HCT116 (cell line): ENCODE data around the gene BCL7A. TPM values are rescaled to one million over a fixed set of nuclear protein-coding genes. Genes with fewer than 3 reads are reported as not detected.
A peak's percentile ranks its signal among the peaks of the same experiment; 100 is the strongest.

Source experiments
- ATAC-seq: fragments of 200-7000 bp; cut with Tn5 transposase; 2 replicates; pipeline ENCODE4 v1.9.1; 2020; ENCODE audit warnings: mild to moderate bottlenecking, moderate library complexity
- BruUV-seq: library from RNA; stranded (reverse); fragments of 400-500 nt; replicated peaks from 2 replicates; lab custom pipeline; 2021; lab: Mats Ljungman, UMichigan
- CTCF ChIA-PET: fragments of 300-600 bp; sonication (Branson Sonifier 250); formaldehyde crosslinking; loops from one replicate; lab custom pipeline; 2021; ENCODE audit warnings: antibody characterized with exemption; lab: Charles Lee
- POLR2A ChIA-PET: fragments of 300-600, 350-600 bp; sonication (Branson Sonifier 250); formaldehyde crosslinking; loops from one replicate; lab custom pipeline; 2021; ENCODE audit warnings: antibody characterized with exemption; lab: Charles Lee
- RAD21 ChIA-PET, 2 experiments: fragments of 300-600 bp; sonication (Branson Sonifier 250); formaldehyde crosslinking; loops; one replicate each; lab custom pipeline; 2023; ENCODE audit warnings: low total read pairs in 2 of 2; ENCODE audit not compliant: uncharacterized antibody in 2 of 2, unreplicated experiment in 2 of 2, low non-redundant PET in 1 of 2; lab: Charles Lee
- DNase-seq: peaks from one replicate; pipeline ENCODE4 v3.0.0-alpha.2; 2010; ENCODE audit warnings: low read depth, low spot score
- H2AFZ ChIP-seq: fragments of 200-600 bp; shearing (Covaris generic), sonication (generic); 2 replicates; pipeline ENCODE4 v1.6.1; 2017; ENCODE audit warnings: low read depth, mixed run types, mixed read lengths, antibody characterized with exemption, low read length; ENCODE audit not compliant: poor library complexity, severe bottlenecking
- H3K27ac ChIP-seq: 2 replicates; pipeline ENCODE4 v1.5.1; 2012; ENCODE audit warnings: low read depth, low read length
- H3K27me3 ChIP-seq: fragments of 200-600 bp; sonication (generic); 2 replicates; pipeline ENCODE4 v1.6.1; 2016; ENCODE audit warnings: mixed run types, low read length, mixed read lengths; ENCODE audit not compliant: insufficient read depth
- H3K36me3 ChIP-seq, 2 experiments: fragments of 200-500 bp in 1 of 2; fragments of 200-600 bp in 1 of 2; sonication (Bioruptor generic) in 1 of 2; sonication (generic) in 1 of 2; 2 replicates each; pipeline versions ENCODE4 v1.5.1 to v1.6.1; 2014 to 2016; ENCODE audit warnings: low read length in 2 of 2, inconsistent platforms in 1 of 2, mixed read lengths in 1 of 2, mixed run types in 1 of 2; ENCODE audit not compliant: insufficient read depth in 2 of 2, control insufficient read depth in 1 of 2
- H3K4me1 ChIP-seq, 2 experiments: fragments of 200-600 bp in 1 of 2; sonication (generic) in 1 of 2; 2 replicates each; pipeline versions ENCODE4 v1.5.1 to v1.6.1; 2012 to 2017; ENCODE audit warnings: low read length in 2 of 2, inconsistent platforms in 1 of 2, mild to moderate bottlenecking in 1 of 2, mixed read lengths in 1 of 2, mixed run types in 1 of 2, moderate library complexity in 1 of 2; ENCODE audit not compliant: insufficient read depth in 2 of 2, control insufficient read depth in 1 of 2
- H3K4me2 ChIP-seq: fragments of 200-600 bp; sonication (generic); 2 replicates; pipeline ENCODE4 v1.6.1; 2017; ENCODE audit warnings: mixed run types, low read length, mixed read lengths
- H3K4me3 ChIP-seq, 2 experiments: fragments of 200-600 bp in 1 of 2; sonication (generic) in 1 of 2; replicated peaks in 1 of 2; 2 replicates each; pipeline ENCODE4 v1.5.1; 2011 to 2016; ENCODE audit warnings: low read length in 2 of 2, control low read depth in 1 of 2, low read depth in 1 of 2, mild to moderate bottlenecking in 1 of 2, mixed read lengths in 1 of 2, mixed run types in 1 of 2
- H3K79me2 ChIP-seq: fragments of 200-600 bp; sonication (generic); 2 replicates; pipeline ENCODE4 v1.6.1; 2017; ENCODE audit warnings: mild to moderate bottlenecking, mixed run types, low read length, moderate library complexity, mixed read lengths; ENCODE audit not compliant: insufficient read depth
- H3K9ac ChIP-seq: fragments of 200-600 bp; sonication (generic); 2 replicates; pipeline ENCODE4 v1.6.1; 2016; ENCODE audit warnings: low read length, mixed read lengths
- H3K9me2 ChIP-seq: fragments of 200-600 bp; sonication (generic), shearing (Covaris generic); 2 replicates; pipeline ENCODE4 v1.6.1; 2017; ENCODE audit warnings: mixed run types, mild to moderate bottlenecking, moderate library complexity; ENCODE audit not compliant: insufficient read depth
- H3K9me3 ChIP-seq, 2 experiments: fragments of 200-500 bp in 1 of 2; fragments of 200-600 bp in 1 of 2; sonication (Bioruptor generic) in 1 of 2; sonication (generic) in 1 of 2; 2 replicates each; pipeline ENCODE4 v1.6.1; 2014 to 2017; ENCODE audit warnings: low read length in 2 of 2, mixed read lengths in 2 of 2, inconsistent platforms in 1 of 2, low read depth in 1 of 2, mild to moderate bottlenecking in 1 of 2, mixed run types in 1 of 2, moderate library complexity in 1 of 2; ENCODE audit not compliant: control insufficient read depth in 1 of 2, insufficient read depth in 1 of 2
- H4K20me1 ChIP-seq: fragments of 200-600 bp; sonication (generic), shearing (Covaris generic); 2 replicates; pipeline ENCODE4 v1.6.1; 2017; ENCODE audit warnings: mixed run types, mild to moderate bottlenecking, moderate library complexity; ENCODE audit not compliant: insufficient read depth
- CBX3 ChIP-seq: IDR thresholded peaks from 2 replicates; pipeline ENCODE4 v1.6.1; 2012; ENCODE audit warnings: low read depth
- ELF1 ChIP-seq: IDR thresholded peaks from 2 replicates; pipeline ENCODE4 v1.6.1; 2012; ENCODE audit warnings: low read depth, borderline replicate concordance
- EZH2 ChIP-seq: fragments of 200-600 bp; sonication (generic); IDR thresholded peaks from 2 replicates; pipeline ENCODE4 v1.6.1; 2017; ENCODE audit warnings: antibody characterized with exemption, mixed run types
- FOSL1 ChIP-seq: IDR thresholded peaks from 2 replicates; pipeline ENCODE4 v1.6.1; 2012; ENCODE audit warnings: low read depth
- MAX ChIP-seq: IDR thresholded peaks from 2 replicates; pipeline ENCODE4 v1.6.1; 2012
- POLR2A ChIP-seq: IDR thresholded peaks from 2 replicates; pipeline ENCODE4 v1.7.0; 2011; ENCODE audit warnings: borderline replicate concordance; ENCODE audit not compliant: insufficient read depth, insufficient read length; ENCODE audit errors: extremely low read depth
- RAD21 ChIP-seq: IDR thresholded peaks from 2 replicates; pipeline ENCODE4 v1.6.1; 2012; ENCODE audit warnings: low read depth, mild to moderate bottlenecking
- REST ChIP-seq: IDR thresholded peaks from 2 replicates; pipeline ENCODE4 v1.6.1; 2012; ENCODE audit warnings: low read depth
- SIN3A ChIP-seq: IDR thresholded peaks from 2 replicates; pipeline ENCODE4 v1.6.1; 2012; ENCODE audit warnings: low read depth
- SP1 ChIP-seq: IDR thresholded peaks from 2 replicates; pipeline ENCODE4 v1.6.1; 2012; ENCODE audit warnings: low read depth
- TCF7L2 ChIP-seq: IDR thresholded peaks from 2 replicates; pipeline ENCODE4 v1.7.0; 2011; ENCODE audit warnings: borderline replicate concordance, inconsistent platforms; ENCODE audit not compliant: insufficient read depth, insufficient read length; ENCODE audit errors: extremely low read depth
- YY1 ChIP-seq: IDR thresholded peaks from 2 replicates; pipeline ENCODE4 v1.6.1; 2011; ENCODE audit warnings: low read length, low read depth, moderate library complexity, mild to moderate bottlenecking; ENCODE audit not compliant: insufficient replicate concordance; ENCODE audit errors: extremely low read depth
- ZFX ChIP-seq: fragments of 450-650 bp; IDR thresholded peaks from 2 replicates; pipeline ENCODE4 v1.6.1; 2017
- ZNF274 ChIP-seq: fragments of 200-500 bp; sonication (Bioruptor generic); IDR thresholded peaks from 2 replicates; pipeline ENCODE4 v1.6.1; 2014; ENCODE audit warnings: mild to moderate bottlenecking, low read depth, low read length, inconsistent platforms
- intact Hi-C: fragments of 100-400 bp; cut with micrococcal nuclease; formaldehyde crosslinking; loops from 2 replicates; pipeline ENCODE4 v1.10.0; 2022
- total RNA-seq: library from RNA; stranded (reverse); gene quantifications from one replicate; pipeline ENCODE4 v1.2.1, GENCODE V29; 2021; ENCODE audit not compliant: unreplicated experiment

The BCL7A gene
- total RNA-seq, 1 experiment from 2014 or later, result 14.2 TPM

GRCh38 chr12:122022393-122023338 lies 982 bp downstream of the BCL7A start:
- no peak for DNase-seq
- no peak for TF ChIP-seq SP1
- TF ChIP-seq ZFX, result peak; percentile 49; the same call in 1 of the 2 replicates
- TF ChIP-seq, all 23 proteins: peak for 1
- Histone ChIP-seq H3K4me1 (peaks cover 17 to 27% of the 10 kb centered on the region in 2 experiments), H3K9ac (peak overlapping the region; percentile 82), H4K20me1 (no peaks in the 10 kb centered on the region), H3K27me3 (no peaks in the 10 kb centered on the region), H3K9me2 (no peaks in the 10 kb centered on the region), H3K4me2 (peak overlapping the region; percentile 97), H3K79me2 (peaks cover 38% of the 10 kb centered on the region), H3K9me3 (0 out of 4 replicates have a peak, but pooled peaks cover 0 to 6% of the 10 kb centered on the region in 2 experiments), H3K4me3 (peak overlapping the region; percentile 65 to 80), H2AFZ (no peak overlapping the region), H3K27ac (peak overlapping the region; percentile 86), H3K36me3 (no peaks in the 10 kb centered on the region)
- CTCF ChIA-PET, result no interaction called here
- ATAC-seq, result peak; percentile 12
- intact Hi-C loops, result no loop called here
- no TSS peak for BruUV-seq
- RAD21 ChIA-PET, result no interaction called here
- POLR2A ChIA-PET, result no interaction called here

GRCh38 chr12:122023339-122024131 lies 1.9 kb downstream of the BCL7A start:
- intact Hi-C loops, result no loop called here
- Histone ChIP-seq H3K27ac (peak overlapping the region; percentile 86), H2AFZ (no peak overlapping the region), H3K27me3 (no peaks in the 10 kb centered on the region), H4K20me1 (no peaks in the 10 kb centered on the region), H3K9ac (peak overlapping the region; percentile 82), H3K4me2 (peak overlapping the region; percentile 97), H3K4me1 (peaks cover 17 to 27% of the 10 kb centered on the region in 2 experiments), H3K36me3 (no peaks in the 10 kb centered on the region), H3K9me2 (no peaks in the 10 kb centered on the region), H3K9me3 (0 out of 4 replicates have a peak, but pooled peaks cover 0 to 6% of the 10 kb centered on the region in 2 experiments), H3K79me2 (peaks cover 46% of the 10 kb centered on the region), H3K4me3 (peak overlapping the region; percentile 65 to 80)
- DNase-seq, result peak; percentile 42
- ChIA-PET POLR2A (no interaction called here), RAD21 (no interaction called here), CTCF (no interaction called here)
- ATAC-seq, result peak; percentile 49
- TSS peak; percentile 65 for BruUV-seq
- TF ChIP-seq ZNF274 (no peak), REST (no peak), TCF7L2 (no peak), YY1 (peak; percentile 49), FOSL1 (no peak), POLR2A (peak; percentile 18), ELF1 (no peak), CBX3 (no peak), EZH2 (no peak), MAX (peak; percentile 95), SIN3A (peak; percentile 73), SP1 (no peak), RAD21 (no peak)
